Raji (cell line): ENCODE results near the gene SHISAL1.

Experiments
- POLR2A ChIP-seq: IDR thresholded peaks from 2 replicates; pipeline ENCODE4 v1.6.1; 2011; ENCODE audit warnings: low read depth, low read length, control low read depth; ENCODE audit not compliant: insufficient read depth

SHISAL1 gene

DNA sequence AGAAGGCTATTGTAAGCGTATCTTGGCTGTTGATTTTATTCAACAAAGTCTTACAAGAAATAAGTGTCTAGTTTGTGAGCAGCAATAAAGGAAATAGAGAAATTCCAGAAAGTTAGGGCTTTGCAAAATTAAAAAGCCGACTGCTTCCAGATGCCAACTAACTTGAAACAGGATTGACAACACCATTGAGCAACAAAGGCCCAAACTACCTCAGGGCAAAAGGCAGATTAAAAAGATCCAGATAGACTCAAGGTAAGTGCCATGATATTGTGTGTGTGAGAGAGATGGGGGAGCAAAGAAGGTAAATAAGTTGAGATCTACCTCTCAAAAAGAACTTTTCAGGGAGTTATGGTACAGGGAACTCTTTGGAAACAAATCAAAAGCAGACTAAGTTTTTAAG, 82.9 kb downstream of the SHISAL1 start:
- TF ChIP-seq POLR2A, result no peak

DNA sequence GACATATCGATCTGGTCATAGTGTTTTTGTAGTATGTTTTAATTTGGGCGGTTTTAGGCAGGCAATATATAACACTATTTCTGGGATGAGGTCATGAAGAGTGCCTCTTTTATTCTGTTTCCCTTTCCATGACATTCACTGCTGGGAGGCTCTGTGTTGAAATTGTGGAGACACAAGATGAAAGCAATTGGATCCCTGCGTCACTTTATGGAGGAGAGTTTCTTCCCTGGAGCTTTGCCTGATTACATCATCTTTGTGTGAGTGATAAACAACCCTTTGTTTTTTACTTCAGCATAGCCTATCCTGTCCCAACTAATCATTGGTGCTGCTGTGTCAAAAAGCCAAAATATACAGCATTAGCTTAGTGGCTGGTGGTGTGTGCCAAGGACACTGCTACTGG, 83.4 kb downstream of the SHISAL1 start:
- no peak for TF ChIP-seq POLR2A

DNA sequence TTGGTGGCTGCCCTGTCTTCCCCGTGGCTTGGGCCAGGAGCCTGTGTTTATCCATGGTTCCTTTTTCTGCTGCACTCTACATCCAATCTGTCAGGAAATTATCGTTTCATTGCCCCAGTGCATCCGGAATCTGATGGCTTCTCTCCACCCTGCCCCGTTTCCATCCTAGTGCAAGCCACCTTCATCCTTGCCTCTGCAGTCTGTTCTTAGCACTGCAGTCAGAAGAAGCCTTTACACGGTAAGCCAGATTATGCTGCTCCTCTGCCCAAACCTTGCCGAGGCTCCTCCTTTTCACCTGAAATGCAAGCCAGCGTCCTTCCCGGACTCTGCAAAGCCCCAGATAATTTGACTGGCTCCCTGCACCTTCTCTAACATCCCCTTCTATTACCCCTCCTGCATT, 86.9 kb downstream of the SHISAL1 start:
- TF ChIP-seq POLR2A, result no peak

DNA sequence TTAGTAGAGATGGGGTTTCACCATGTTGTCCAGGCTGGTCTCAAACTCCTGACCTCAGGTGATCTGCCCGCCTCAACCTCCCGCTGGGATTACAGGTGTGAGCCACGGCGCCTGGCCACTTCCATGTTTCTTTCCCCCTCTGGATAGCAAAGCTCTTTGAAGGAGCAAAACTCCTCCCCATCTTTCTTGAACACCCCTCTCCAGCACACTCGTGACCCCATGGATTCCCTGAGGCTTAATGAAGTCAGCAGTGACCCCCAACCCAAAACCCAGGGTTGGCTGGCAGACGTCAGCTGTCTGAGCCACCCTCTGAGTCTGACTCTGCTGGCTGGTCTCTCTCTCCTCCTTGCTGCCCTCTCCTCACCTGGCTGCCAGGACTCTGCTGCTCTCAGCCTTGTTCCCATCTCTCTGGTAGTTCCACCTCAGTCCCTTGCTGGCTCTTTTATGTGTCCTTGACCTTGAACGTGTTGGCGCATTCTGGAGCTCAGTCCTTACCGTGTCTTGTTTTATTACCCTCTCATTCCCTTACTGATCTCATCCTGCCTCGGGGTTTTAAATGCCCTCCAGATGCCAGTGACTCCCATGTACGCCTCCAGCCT, 87.6 kb downstream of the SHISAL1 start:
- no peak for TF ChIP-seq POLR2A

DNA sequence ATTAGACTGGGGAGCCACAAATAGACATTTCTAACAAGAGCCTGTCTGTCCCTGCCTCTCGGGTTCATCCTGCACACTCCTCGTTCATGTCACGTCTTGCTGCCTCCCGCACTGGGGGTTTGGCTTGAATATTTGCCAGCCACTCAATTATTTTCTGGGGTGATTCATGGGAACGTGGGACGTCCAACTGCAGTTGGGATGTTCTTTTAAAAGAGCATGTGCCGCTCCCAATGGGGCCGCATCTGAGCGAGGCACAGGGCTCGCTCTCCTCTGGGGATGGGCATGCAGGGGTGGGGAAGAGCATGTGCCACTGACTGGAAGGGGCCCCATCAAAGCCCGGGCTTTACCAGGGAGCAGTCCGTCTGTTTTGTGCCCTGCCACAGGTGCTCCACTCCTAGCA, 88.6 kb downstream of the SHISAL1 start:
- TF ChIP-seq POLR2A, result no peak

DNA sequence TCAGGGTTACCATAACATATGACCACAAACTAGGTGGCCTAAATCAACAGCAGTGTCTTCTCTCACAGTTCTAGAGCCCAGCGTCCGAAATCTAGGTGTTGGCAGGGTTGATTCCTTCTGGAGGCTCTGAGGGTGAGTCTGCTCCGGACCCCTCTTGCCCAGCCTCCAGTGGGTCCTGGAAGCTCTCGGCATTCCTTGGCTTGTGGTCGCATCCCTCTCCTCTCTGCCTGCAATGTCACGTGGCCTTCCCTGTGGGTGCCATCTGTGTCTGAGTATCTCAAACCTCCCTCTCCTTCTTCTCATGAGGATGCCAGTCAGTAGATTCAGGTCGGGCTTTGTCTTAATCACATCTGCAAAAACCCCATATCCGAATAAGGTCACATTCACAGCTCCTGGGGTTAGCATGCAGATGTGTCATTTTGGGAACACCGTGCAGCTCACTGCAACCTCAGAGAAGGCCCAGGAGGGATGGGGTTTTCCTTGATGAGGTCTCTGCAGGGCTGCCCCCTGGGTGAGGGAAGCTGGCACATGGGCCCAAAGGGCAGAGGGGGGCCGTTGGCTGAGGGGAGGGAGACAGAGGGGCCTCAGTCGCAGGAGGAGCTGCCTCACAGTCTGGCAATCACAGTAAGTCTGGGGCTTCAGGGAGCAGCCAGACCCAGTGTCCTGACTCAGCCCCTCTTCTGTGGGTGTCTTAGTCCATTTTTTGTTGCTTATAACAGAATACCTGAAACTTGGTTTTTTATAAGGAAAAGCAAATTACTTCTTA, 90.9 kb downstream of the SHISAL1 start:
- TF ChIP-seq POLR2A, result no peak

DNA sequence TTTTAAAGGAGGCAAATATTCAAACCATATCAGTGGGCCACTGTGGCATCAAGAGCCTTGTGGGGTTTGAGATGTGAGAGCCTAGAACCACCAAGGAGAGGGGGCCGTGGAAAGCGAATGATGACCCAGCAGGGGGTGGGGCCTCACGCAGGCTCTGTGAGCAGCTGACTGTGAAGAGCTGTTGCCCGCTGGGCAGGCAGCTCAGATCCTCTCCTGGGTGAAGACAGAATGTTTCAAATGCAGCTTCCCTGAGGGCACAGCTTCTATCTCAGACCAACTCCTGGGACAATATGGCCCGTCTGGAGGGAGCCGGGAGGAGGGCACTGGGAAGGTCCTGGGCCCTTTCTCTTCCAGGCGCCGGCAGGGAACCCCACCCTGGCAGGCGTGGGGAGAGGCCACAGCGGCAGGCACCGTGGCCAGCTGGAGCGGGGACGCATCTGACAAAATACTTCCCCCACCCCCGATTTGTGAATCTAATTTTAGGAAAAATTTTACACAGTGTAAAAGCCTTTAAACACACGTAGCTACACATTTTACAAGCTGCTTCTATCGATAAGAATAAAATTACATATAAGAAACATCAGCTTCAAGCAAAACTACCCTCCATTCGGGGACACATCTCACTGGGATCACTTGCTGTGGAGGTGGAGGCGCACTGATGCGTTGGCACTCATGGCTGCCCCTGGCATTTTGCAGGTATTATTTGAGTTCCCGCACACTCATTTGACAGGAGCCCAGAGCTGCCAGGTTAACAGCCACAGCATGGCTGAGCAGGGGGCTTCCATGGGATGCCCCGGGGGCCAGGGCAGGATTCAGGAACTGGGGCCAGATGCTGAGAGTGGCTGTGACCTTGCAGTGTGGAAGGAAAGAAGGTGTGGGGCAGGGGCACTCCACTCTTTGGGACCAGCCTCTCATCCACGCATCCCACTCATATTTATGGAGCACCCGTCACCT, 91.7 kb downstream of the SHISAL1 start:
- TF ChIP-seq POLR2A, result no peak

DNA sequence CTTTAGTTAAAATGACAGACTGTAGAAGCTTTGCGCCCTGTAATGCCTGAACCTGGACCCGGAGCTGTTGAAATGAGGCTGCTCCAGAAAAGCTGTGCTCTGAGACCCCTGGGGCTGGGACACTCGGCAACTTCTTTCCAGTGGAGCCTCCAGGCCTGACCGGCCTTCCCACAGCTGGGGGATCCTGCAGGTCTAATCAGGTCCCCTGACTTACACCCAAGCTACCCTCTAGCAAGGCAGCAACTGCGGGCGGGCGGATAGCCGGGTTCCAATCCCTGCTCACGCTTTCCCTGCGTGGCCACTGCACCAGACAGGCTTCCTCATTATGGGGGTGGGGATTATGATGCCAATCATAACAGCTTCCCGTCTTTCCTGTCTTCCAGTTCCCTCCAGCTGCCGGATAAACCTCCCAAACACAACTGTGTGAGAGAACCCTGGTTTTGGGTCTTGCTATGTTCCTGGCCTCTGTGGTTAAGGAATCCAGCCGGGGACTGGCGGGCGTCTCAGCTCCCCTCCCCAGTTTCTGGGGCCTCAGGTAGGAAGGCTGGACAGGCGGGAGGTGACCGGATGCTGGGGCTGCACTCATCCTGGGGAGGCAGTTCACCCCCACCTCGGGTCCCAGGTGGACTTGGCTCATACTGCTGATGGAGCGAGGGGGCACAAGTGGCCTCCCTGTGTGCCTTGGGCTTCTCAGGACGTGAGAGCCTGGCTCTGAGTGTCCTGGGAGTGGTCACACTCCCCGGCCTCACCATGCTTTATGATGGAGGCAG, 93.5 kb downstream of the SHISAL1 start:
- no peak for TF ChIP-seq POLR2A

DNA sequence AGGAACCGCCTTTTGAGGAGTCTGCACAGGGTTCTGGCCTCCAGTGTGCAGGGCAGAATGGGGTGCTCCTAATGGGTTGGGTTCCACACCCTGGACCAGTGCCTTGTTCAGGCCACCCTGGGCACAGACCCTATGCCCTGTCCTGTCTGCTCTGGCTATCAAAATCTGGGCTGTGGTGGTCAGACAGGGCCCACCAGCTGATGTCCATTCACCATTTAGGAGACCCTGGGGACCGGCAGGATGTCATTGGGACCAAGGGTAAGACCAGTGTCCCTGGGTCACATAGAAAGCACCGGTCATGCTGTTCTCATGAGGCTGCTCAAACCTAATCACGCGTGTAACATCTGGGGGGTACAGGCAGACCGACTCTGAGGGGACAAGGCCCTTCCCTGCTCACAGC, 94.7 kb downstream of the SHISAL1 start:
- no peak for TF ChIP-seq POLR2A

DNA sequence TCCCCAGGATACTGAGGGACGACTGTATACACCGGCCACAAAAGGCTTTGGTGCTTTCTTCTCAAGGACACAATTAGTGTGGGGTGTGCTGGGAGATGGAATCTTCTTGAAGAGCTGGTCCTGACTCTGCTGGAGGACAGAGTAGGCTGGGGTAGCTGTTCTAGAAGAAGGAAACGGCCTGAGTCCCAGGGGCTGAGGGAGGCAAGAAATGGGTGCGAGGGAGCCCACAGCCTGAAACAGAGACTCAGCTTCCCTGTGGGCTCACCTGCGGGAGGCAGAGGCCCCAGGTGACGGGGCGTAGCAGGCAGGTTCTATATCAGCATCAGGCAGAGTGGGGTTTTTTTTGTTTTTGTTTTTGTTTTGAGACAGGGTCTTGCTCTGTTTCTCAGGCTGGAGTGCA, 95.4 kb downstream of the SHISAL1 start:
- no peak for TF ChIP-seq POLR2A

DNA sequence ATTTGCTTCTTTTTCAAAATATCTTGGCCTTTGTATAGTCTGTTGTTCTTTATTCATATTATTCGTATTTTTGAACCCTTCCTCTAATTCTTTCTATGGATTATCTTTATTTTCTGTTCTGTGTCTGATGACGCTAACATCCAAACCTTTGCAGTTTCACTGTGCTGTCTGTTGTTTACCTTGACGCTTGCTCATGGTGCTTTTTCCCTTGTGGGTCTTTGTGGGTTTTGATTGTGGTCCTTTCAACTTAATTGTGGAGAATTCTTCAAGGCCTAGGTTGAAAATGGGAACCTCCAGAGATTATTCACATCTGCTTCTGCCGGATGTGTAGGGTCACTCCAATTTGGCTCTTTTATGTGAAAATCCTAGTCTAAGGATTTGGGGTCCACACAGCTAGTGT, 97.5 kb downstream of the SHISAL1 start:
- TF ChIP-seq POLR2A, result no peak

DNA sequence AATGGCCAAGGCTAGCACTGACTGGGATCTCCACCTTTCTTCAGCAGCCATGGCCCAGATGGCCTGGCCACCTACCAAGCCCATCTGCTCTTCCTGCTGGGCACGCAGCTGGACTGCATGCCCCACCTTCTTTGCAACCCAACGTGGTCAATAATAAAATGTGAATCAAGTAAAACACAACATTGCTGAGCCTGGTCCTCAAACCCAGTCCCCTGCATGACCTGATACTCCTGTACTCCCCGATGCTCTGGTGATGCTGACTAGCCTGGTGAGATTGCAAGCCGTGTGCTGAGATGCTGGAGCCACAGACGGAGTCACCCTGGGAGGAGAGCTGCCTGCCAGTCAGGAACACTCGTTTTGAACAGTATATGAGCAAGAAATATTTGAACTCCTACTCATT, 98.0 kb downstream of the SHISAL1 start:
- TF ChIP-seq POLR2A, result no peak

DNA sequence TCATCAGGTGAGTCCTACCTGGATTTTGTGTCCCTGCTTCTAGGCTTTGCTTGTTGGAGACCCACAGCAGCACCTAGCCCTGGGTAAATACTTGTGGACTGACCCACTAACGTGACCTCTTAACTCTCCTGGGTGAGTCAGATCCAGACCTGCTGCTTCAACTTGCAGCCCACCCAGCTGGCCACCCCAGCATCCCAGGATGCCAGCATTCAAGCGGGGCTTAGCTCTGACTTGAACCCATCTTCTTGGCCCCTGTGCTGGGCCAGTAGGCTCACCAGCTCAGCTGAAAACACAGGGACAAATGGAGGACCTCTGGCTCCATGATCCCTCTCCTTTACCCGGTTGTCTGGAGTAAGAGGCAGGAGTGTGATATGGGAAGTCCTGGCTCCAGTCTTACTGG, 98.6 kb downstream of the SHISAL1 start:
- TF ChIP-seq POLR2A, result no peak

DNA sequence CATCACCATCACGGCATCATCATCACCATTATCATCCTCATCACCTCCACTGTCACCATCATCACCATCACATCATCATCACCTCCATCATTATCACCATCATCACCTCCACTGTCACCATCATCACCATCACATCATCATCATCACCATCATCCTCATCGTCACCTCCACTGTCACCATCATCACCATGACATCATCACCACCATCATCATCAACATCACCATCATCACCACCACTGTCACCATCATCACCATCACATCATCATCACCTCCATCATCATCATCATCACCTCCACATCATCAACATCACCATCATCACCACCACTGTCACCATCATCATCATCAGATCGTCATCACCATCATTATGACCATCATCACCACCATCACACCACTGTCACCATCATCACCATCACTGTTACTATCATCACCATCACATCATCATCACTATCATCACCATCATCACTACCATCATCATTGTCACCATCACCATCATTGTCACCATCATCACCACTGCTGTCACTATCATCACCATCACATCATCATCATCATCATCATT, 99.2 kb downstream of the SHISAL1 start:
- no peak for TF ChIP-seq POLR2A

DNA sequence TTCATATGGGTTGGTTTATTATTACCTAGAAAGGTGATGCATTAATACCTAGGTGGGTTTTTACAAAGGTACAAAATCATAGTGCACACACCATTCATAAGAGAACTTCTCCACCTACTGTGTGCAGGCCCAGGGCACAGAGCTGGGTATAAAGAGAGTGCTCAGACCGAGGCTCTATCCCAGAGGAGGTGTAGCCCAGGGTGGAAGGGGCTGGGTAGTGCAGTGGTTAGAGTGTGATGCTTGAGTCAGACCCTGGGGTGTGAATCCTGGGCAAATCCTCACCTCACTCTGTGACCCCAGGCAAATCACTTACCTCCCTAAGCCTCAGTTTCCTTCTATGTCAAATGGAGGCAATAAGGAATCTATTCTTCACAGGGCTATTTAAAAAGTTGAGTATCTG, 99.8 kb downstream of the SHISAL1 start:
- no peak for TF ChIP-seq POLR2A
